OCI-LY1 (cell line): ENCODE results near the gene USP49.

Experiments
- H2AFZ ChIP-seq: fragments of 200-600 bp; sonication (generic), shearing (Covaris generic); 2 replicates; pipeline ENCODE4 v1.6.0; 2014; ENCODE audit warnings: antibody characterized with exemption, mild to moderate bottlenecking, low read length
- H3F3A ChIP-seq: fragments of 200-600 bp; sonication (generic), shearing (Covaris generic); 2 replicates; pipeline ENCODE4 v1.6.0; 2014; ENCODE audit warnings: mild to moderate bottlenecking, antibody characterized with exemption, low read length, moderate library complexity; ENCODE audit not compliant: insufficient read depth
- H3K27ac ChIP-seq: fragments of 200-600 bp; sonication (generic); 2 replicates; pipeline ENCODE4 v1.5.1; 2014; ENCODE audit warnings: low read length, mixed run types, mild to moderate bottlenecking, low read depth; ENCODE audit not compliant: poor library complexity, severe bottlenecking
- H3K27me3 ChIP-seq: fragments of 200-600 bp; sonication (generic); 2 replicates; pipeline ENCODE4 v1.6.0; 2014; ENCODE audit warnings: antibody characterized with exemption, mild to moderate bottlenecking, low read length, moderate library complexity; ENCODE audit not compliant: insufficient read depth
- H3K36me3 ChIP-seq: fragments of 200-600 bp; sonication (generic); 2 replicates; pipeline ENCODE4 v1.6.1; 2014; ENCODE audit warnings: mild to moderate bottlenecking, antibody characterized with exemption, low read length, moderate library complexity, mixed read lengths; ENCODE audit not compliant: insufficient read depth
- H3K4me1 ChIP-seq: fragments of 200-600 bp; sonication (generic); 2 replicates; pipeline ENCODE4 v1.5.1; 2014; ENCODE audit warnings: mild to moderate bottlenecking, low read length, moderate library complexity; ENCODE audit not compliant: insufficient read depth, severe bottlenecking
- H3K4me2 ChIP-seq: fragments of 200-600 bp; sonication (generic), shearing (Covaris generic); 2 replicates; pipeline ENCODE4 v1.6.1; 2014; ENCODE audit warnings: low read length
- H3K4me3 ChIP-seq: fragments of 200-600 bp; sonication (generic); 2 replicates; pipeline ENCODE4 v1.5.1; 2014; ENCODE audit warnings: low read length, low read depth, mild to moderate bottlenecking, mixed read lengths; ENCODE audit not compliant: poor library complexity, severe bottlenecking
- H3K79me2 ChIP-seq: fragments of 200-600 bp; shearing (Covaris generic); 2 replicates; pipeline ENCODE4 v1.6.1; 2016; ENCODE audit warnings: mixed run types, low read length, mixed read lengths; ENCODE audit not compliant: insufficient read depth
- H3K9ac ChIP-seq: fragments of 200-600 bp; sonication (generic), shearing (Covaris generic); 2 replicates; pipeline ENCODE4 v1.6.1; 2014; ENCODE audit warnings: mild to moderate bottlenecking, low read length, mixed read lengths
- H3K9me2 ChIP-seq: fragments of 200-600 bp; sonication (generic), shearing (Covaris generic); 2 replicates; pipeline ENCODE4 v1.6.1; 2014; ENCODE audit warnings: low read depth, mild to moderate bottlenecking, low read length, mixed read lengths
- H3K9me3 ChIP-seq: fragments of 200-600 bp; shearing (Covaris generic); 2 replicates; pipeline ENCODE4 v1.6.1; 2014; ENCODE audit warnings: low read length, mixed read lengths
- H4K20me1 ChIP-seq: fragments of 200-600 bp; sonication (generic), shearing (Covaris generic); 2 replicates; pipeline ENCODE4 v1.6.0; 2016; ENCODE audit warnings: mild to moderate bottlenecking, low read length; ENCODE audit not compliant: insufficient read depth
- CTCF ChIP-seq: fragments of 200-600 bp; sonication (generic), shearing (Covaris generic); IDR thresholded peaks from 2 replicates; pipeline ENCODE4 v1.5.1; 2017; ENCODE audit warnings: mild to moderate bottlenecking, antibody characterized with exemption, low read length, moderate library complexity, mixed read lengths
- EZH2 ChIP-seq: fragments of 200-600 bp; sonication (generic), shearing (Covaris generic); IDR thresholded peaks from 2 replicates; pipeline ENCODE4 v1.8.0; 2017; ENCODE audit warnings: borderline replicate concordance, mixed run types, mild to moderate bottlenecking, antibody characterized with exemption, low read length, moderate library complexity, mixed read lengths

The USP49 gene

GRCh38 chr6:41836022-41836659 lies 59.0 kb downstream of the USP49 start:
- H3K27me3 ChIP-seq: no peaks in the 10 kb centered on the region
- peaks cover 15% of the 10 kb centered on the region for H3K36me3 ChIP-seq
- H3K9me3 ChIP-seq: no peaks in the 10 kb centered on the region
- no peak overlapping the region for H2AFZ ChIP-seq
- H4K20me1 ChIP-seq: no peaks in the 10 kb centered on the region
- H3K9me2 ChIP-seq: no peaks in the 10 kb centered on the region
- H3K4me2 ChIP-seq: no peak overlapping the region
- 0 out of 2 replicates have a peak, but pooled peaks cover 6% of the 10 kb centered on the region for H3K79me2 ChIP-seq
- H3F3A ChIP-seq: no peaks in the 10 kb centered on the region
- H3K27ac ChIP-seq: no peak overlapping the region
- TF ChIP-seq CTCF: no peak
- TF ChIP-seq EZH2: no peak
- H3K4me3 ChIP-seq: no peak overlapping the region
- H3K9ac ChIP-seq: no peak overlapping the region
- H3K4me1 ChIP-seq: peaks cover 7% of the 10 kb centered on the region

GRCh38 chr6:41832263-41832662 lies 62.9 kb downstream of the USP49 start:
- H3K79me2 ChIP-seq: no peaks in the 10 kb centered on the region
- H3K4me1 ChIP-seq: peaks cover 7% of the 10 kb centered on the region

GRCh38 chr6:41826343-41827022 lies 68.7 kb downstream of the USP49 start:
- Histone ChIP-seq H3K9me3 (no peaks in the 10 kb centered on the region), H3K79me2 (no peaks in the 10 kb centered on the region), H4K20me1 (no peaks in the 10 kb centered on the region), H3K9me2 (no peaks in the 10 kb centered on the region), H3K4me1 (no peaks in the 10 kb centered on the region), H3K4me2 (no peak overlapping the region), H3K9ac (no peak overlapping the region), H3K27me3 (no peaks in the 10 kb centered on the region), H3K36me3 (no peaks in the 10 kb centered on the region), H3K27ac (no peak overlapping the region), H3F3A (no peaks in the 10 kb centered on the region), H2AFZ (no peak overlapping the region), H3K4me3 (no peak overlapping the region)
- TF ChIP-seq CTCF: no peak
- no peak for TF ChIP-seq EZH2

More at GRCh38 chr6:41832263-41832662, 62.9 kb downstream of the USP49 start:
- no peaks in the 10 kb centered on the region for H4K20me1 ChIP-seq
- no peak overlapping the region for H2AFZ ChIP-seq
- no peaks in the 10 kb centered on the region for H3F3A ChIP-seq
- no peak overlapping the region for H3K4me2 ChIP-seq
- no peak overlapping the region for H3K9ac ChIP-seq
- no peak overlapping the region for H3K27ac ChIP-seq
- no peaks in the 10 kb centered on the region for H3K9me3 ChIP-seq
- no peaks in the 10 kb centered on the region for H3K27me3 ChIP-seq
- no peak for TF ChIP-seq EZH2
- TF ChIP-seq CTCF: no peak
- H3K9me2 ChIP-seq: no peaks in the 10 kb centered on the region
- peaks cover 7% of the 10 kb centered on the region; the same call in 1 of the 2 replicates for H3K36me3 ChIP-seq
- no peak overlapping the region for H3K4me3 ChIP-seq
